WI38 (cell line): Measurements from ENCODE around the gene SAP30BP.

ENCODE experiments used
- H3K4me3 ChIP-seq: 2 replicates; pipeline ENCODE4 v1.5.1; 2011; ENCODE audit warnings: low read depth, mild to moderate bottlenecking, control low read depth, low read length
- TF ChIP-seq, protein P1 (sequence below): IDR thresholded peaks from 2 replicates; pipeline ENCODE4 v1.5.1; 2012; ENCODE audit warnings: low read depth, mild to moderate bottlenecking, control low read depth, low read length

The SAP30BP gene

DNA sequence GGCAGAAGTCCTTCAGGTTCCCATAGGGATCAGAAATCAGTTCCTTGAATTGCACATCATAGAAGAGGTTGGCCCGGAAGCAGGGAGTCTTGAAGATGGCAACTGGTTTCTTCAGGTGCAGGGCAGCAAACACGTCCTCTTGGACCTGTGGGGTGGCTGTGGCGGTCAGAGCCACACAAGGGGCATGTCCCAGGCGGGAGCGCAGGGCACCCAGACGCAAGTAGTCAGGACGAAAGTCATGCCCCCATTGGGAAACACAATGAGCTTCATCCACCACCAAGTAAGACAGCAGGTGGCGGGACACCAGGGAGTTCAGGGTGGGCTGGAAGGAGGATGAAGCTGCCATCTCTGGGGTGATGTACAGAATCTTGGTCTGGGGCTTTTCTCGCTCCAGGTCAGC lies 4.6 kb upstream of the SAP30BP start:
- H3K4me3 ChIP-seq: no peak overlapping the region
- TF ChIP-seq, protein P1, sequence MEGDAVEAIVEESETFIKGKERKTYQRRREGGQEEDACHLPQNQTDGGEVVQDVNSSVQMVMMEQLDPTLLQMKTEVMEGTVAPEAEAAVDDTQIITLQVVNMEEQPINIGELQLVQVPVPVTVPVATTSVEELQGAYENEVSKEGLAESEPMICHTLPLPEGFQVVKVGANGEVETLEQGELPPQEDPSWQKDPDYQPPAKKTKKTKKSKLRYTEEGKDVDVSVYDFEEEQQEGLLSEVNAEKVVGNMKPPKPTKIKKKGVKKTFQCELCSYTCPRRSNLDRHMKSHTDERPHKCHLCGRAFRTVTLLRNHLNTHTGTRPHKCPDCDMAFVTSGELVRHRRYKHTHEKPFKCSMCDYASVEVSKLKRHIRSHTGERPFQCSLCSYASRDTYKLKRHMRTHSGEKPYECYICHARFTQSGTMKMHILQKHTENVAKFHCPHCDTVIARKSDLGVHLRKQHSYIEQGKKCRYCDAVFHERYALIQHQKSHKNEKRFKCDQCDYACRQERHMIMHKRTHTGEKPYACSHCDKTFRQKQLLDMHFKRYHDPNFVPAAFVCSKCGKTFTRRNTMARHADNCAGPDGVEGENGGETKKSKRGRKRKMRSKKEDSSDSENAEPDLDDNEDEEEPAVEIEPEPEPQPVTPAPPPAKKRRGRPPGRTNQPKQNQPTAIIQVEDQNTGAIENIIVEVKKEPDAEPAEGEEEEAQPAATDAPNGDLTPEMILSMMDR: no peak

DNA sequence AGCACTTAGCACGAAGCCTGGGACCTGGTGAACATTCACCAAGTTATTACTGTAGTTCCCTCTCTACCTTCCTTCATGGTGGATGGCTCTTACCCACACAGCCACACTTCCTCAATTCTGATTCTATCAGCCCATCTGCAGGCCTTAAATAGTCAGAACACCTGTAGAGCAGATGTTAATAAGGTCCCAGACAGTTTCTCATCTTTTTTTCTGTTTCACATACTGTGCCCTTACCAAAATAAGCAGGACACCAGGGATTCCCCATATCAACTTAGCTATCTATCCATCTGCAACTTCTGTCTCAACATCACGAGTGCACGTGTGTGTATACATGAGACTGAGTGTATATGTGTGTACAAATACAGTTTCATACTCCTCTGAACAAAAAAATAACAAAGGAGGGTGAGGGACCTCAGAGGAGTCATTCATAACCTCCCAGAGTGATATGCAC lies 3.0 kb upstream of the SAP30BP start:
- TF ChIP-seq, protein P1: no peak
- H3K4me3 ChIP-seq: no peak overlapping the region

DNA sequence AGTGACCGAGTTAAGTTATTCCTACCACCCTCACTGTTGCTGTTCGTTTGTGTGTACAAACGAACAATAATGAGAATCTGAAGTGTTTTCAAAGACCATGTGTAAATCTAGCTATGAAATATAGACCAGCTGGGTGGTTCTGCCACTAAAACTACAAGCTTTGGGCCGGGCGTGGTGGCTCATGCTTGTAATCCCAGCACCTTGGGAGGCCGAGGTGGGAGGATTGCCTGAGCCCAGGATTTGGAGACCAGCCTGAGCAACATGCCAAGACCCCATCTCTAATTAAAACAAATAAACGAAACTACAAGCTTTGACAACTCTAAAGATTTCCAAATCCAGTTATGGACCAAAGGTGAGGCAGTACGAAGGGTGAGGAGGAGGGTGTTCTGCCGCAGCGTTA lies 1.2 kb upstream of the SAP30BP start:
- H3K4me3 ChIP-seq: peak overlapping the region; percentile 100

DNA sequence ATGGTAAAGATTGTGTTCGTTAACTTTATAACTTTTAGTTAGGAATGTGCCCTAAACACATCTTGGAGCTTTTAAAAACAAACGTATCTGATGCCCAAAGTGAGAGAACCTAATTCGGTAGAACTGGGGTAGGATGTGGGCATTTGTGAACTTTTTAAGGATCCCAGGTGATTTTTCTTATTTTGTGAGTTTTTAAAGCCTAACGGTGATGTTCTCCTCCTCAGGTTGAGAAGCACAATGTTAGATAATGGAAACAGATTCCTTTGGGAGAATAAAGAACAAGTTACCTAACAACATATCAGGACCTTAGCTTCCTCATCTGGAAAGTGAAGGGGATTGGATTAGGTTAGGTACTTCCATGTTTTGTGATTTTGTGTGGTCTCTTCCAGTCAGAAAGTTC lies 687 bp downstream of the SAP30BP start:
- TF ChIP-seq, protein P1: no peak
- H3K4me3 ChIP-seq: peak overlapping the region; percentile 100

More for the DNA sequence above, 1.2 kb upstream of the SAP30BP start:
- TF ChIP-seq, protein P1: no peak

DNA sequence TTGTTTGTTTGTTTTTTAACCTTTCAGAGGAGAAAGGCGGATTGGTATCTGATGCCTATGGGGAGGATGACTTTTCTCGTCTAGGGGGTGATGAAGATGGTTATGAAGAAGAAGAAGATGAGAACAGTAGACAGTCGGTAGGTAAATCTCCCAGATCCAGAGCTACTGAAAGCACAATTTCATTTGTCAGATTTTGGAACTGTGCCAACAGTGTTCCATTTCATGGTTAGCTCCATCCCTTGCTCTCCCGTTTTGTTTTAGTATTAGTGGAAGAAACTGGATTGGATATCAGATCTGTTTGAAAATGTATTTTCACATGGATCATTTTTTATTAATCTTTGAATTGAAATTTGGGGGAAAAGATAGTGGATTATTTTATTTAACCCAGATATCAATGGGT lies 1.4 kb downstream of the SAP30BP start:
- TF ChIP-seq, protein P1: no peak
- peak overlapping the region; percentile 100 for H3K4me3 ChIP-seq

DNA sequence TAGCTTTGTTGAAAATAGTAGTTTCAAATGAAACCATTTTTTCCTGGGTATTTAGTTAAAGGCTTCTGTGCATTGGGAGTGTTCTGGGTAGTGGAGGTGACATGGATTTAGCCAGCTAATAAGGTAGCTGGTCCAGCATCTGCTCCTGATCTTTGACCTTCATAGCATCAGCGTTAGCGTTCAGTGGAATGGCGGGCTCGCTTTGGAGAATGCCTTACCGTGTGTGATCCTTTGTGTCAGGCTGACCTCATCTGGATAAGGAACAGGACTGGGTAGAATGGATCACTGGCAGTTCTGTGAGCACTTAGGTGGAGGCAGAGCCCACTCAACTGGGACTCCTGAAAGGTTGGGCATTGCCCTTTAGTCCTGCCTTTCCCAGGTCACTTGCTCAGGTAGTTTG lies 3.7 kb downstream of the SAP30BP start:
- H3K4me3 ChIP-seq: no peak overlapping the region
- TF ChIP-seq, protein P1: no peak

DNA sequence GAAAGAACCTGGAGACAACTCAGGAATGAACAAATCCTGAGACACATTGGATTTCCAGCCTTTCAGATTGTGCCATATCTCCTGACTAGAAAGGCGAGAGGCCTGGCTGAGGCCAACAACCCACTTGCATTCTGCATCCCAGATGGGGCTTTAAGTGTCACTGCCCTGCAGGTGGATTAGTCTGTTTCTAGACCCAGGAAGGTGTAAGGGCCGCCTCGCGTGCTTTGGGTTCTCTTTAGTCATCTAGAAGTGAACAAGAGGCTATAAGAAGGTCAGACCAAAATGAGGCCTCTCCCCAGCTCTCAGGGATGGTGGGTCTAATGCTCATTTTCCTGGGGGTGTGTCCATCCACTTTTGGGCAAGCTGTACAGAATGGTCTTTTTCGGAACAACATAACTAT lies 4.9 kb downstream of the SAP30BP start:
- TF ChIP-seq, protein P1: no peak
- H3K4me3 ChIP-seq: no peak overlapping the region
